Mesodermal cell (in vitro differentiated cells): Measurements from ENCODE around the gene GPRIN3.

Experiments
- H3K27ac ChIP-seq: 2 replicates; pipeline ENCODE4 v1.7.0; 2013; ENCODE audit warnings: mild to moderate bottlenecking, low read depth, low read length, moderate library complexity; ENCODE audit not compliant: severe bottlenecking
- H3K36me3 ChIP-seq: 2 replicates; pipeline ENCODE4 v1.7.1; 2013; ENCODE audit warnings: mild to moderate bottlenecking, low read length, moderate library complexity; ENCODE audit not compliant: control insufficient read depth, insufficient read depth
- H3K4me1 ChIP-seq: one replicate; pipeline ENCODE4 v1.7.1; 2013; ENCODE audit warnings: mild to moderate bottlenecking, low read length; ENCODE audit not compliant: insufficient read depth, control insufficient read depth, poor library complexity, severe bottlenecking
- H3K4me3 ChIP-seq: 2 replicates; pipeline ENCODE4 v1.7.0; 2013; ENCODE audit warnings: low read length, control low read depth, mild to moderate bottlenecking; ENCODE audit not compliant: insufficient read depth, poor library complexity, severe bottlenecking; ENCODE audit errors: extremely low read depth
- H3K9me3 ChIP-seq: 2 replicates; pipeline ENCODE4 v1.7.1; 2013; ENCODE audit warnings: mild to moderate bottlenecking, low read length, moderate library complexity; ENCODE audit not compliant: control insufficient read depth
- whole genome bisulfite sequencing, 2 experiments: methylation state at CpG; one replicate each; pipeline ENCODE4 v1.1.5; 2013; ENCODE audit warnings: missing lambda C conversion rate in 2 of 2; ENCODE audit not compliant: insufficient coverage in 2 of 2; 5-methylcytosine and 5-hydroxymethylcytosine counted together

Gene GPRIN3

DNA sequence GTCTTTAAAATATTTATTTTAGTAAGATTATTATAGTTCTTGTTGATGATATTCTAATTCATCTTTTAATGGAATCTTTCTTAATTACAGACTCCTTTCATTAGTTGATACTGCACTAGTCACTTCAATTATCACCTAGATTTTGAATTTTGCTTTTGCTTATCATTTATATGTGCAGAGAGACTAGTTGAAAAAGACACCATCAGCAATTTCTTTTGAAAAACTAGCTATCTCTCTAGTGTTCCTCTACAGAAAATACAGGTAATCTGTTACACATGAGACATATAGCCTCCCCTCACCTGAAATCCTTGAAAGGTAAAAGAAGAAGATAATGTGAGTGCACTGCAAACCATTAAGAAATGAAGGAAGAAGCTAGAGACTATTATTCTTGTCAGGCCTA, 31.3 kb downstream of the GPRIN3 start:
- Histone ChIP-seq H3K27ac (no peak overlapping the region), H3K4me3 (no peak overlapping the region), H3K9me3 (no peaks in the 10 kb centered on the region), H3K4me1 (no peaks in the 10 kb centered on the region), H3K36me3 (no peaks in the 10 kb centered on the region)

DNA sequence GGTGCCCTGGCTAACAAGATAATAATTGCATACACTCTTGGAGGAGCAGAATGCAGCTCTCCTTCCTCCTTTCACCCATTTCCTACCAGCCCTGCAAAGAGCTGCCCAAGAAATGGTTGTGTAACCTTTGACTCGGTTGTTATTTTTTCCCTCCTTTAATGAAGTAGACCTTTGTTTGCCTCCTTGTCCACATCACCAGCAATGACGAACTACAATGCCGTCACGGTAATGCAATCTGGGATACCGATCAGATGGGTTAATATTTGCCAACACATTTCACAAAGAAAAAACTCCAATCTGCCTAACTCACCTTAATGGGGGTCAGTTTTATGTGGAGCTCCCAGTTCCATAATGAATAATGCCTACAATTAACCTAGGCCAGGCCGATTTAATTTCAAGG, 32.0 kb downstream of the GPRIN3 start:
- Histone ChIP-seq H3K27ac (no peak overlapping the region), H3K36me3 (no peaks in the 10 kb centered on the region), H3K4me1 (no peaks in the 10 kb centered on the region), H3K4me3 (no peak overlapping the region), H3K9me3 (no peaks in the 10 kb centered on the region)
- 81 to 90% methylated on average over 2 to 5 of the region's 6 CpGs for WGBS, 2 experiments

DNA sequence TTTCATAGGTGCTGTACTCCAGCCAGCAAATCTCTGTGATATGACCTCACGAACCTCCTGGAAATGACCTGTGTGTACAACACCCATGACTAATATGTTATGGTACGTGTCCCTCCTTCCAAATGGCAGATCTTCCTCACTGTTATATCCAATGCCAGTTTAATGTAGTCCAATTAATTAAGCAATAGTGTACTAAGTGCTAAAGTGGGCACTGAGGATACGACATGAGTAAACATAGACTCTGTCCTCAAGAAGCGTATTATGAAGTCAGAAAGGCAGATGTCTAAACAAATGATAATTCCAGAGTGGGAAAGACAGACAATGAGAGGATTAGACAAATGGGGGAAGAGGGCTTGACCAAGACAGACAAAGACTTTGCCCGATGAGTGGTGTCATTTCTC, 33.9 kb downstream of the GPRIN3 start:
- no peak overlapping the region for H3K27ac ChIP-seq
- 87 to 94% methylated on average over 4 of the region's 5 CpGs for WGBS, 2 experiments
- H3K4me1 ChIP-seq, result no peaks in the 10 kb centered on the region
- H3K9me3 ChIP-seq, result no peaks in the 10 kb centered on the region
- no peaks in the 10 kb centered on the region for H3K36me3 ChIP-seq
- H3K4me3 ChIP-seq, result no peak overlapping the region

DNA sequence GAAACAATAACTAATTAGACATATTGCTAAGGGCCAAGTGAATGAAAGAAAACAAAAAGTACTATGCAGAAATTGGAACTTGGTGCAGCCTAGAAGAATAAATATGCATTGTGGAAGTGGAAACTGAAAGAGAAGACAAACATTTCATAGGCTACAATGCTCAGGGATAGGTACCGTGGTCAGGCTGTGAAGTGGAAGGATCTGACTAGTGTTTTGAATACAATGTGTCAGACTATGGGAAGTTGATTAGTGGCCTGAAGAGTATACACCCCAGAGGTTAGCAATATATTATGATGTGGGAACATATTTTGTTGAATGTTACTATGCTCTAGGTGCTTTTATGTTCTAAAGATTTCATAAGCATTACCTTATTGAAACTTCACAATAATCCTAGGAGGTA, 36.8 kb downstream of the GPRIN3 start:
- no peaks in the 10 kb centered on the region for H3K36me3 ChIP-seq
- no peak overlapping the region for H3K4me3 ChIP-seq
- no peak overlapping the region for H3K27ac ChIP-seq
- 83 to 100% methylated on average over 1 of the region's 1 CpG for WGBS, 2 experiments
- no peaks in the 10 kb centered on the region for H3K4me1 ChIP-seq
- no peaks in the 10 kb centered on the region for H3K9me3 ChIP-seq

DNA sequence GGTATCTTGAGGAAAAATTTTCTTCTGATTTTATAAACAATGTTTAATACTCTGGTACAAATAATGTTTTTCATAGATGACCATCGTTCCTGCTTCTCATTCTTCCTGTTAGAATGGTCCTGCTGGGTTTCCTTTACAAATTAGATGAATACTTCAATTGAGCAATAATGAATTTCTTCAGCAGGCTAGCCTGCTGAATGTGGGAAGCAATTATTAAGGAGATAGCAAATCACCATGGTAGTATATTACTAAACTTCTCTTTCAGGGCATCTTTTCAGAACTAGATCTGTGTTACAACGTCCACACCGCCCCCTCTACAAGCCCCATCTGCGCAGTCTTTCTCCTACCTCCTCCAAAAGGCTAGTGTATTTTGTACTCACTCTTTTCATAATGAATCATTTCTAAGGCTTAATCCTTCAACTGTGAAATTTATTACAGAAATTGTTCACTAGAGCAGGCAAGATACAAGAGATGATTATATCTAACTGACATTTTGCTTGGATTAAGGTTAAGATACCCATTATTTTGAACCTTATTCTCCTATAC, 38.4 kb downstream of the GPRIN3 start:
- no peaks in the 10 kb centered on the region for H3K36me3 ChIP-seq
- WGBS, 2 experiments, result 95% methylated on average over 3 of the region's 4 CpGs; no CpG with 5 or more reads in 1 of the 2 experiments
- no peak overlapping the region for H3K27ac ChIP-seq
- no peaks in the 10 kb centered on the region for H3K9me3 ChIP-seq
- H3K4me3 ChIP-seq, result no peak overlapping the region
- no peaks in the 10 kb centered on the region for H3K4me1 ChIP-seq

DNA sequence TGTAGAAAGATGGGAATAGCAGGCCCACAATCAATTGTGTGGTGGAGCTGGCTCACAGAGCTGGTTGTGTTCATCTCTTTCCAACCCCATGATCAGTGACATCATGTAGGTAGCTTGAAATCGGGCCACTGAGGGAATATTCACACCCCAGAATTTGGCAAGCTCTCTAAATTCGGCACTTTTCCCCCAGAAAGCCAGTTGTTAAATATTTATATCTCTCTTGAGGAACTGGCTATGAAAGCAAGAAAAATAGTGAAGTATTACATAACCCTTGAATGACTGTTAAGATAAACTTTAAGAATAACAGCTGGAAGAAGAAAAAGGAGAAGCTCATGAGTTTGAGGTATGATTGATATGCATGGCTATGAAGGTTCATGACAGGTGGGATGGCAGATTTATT, 38.9 kb downstream of the GPRIN3 start:
- Histone ChIP-seq H3K4me1 (no peaks in the 10 kb centered on the region), H3K36me3 (no peaks in the 10 kb centered on the region), H3K27ac (no peak overlapping the region), H3K4me3 (no peak overlapping the region), H3K9me3 (no peaks in the 10 kb centered on the region)
- WGBS, 2 experiments, result 100% methylated on average over 1 of the region's 2 CpGs; no CpG with 5 or more reads in 1 of the 2 experiments

DNA sequence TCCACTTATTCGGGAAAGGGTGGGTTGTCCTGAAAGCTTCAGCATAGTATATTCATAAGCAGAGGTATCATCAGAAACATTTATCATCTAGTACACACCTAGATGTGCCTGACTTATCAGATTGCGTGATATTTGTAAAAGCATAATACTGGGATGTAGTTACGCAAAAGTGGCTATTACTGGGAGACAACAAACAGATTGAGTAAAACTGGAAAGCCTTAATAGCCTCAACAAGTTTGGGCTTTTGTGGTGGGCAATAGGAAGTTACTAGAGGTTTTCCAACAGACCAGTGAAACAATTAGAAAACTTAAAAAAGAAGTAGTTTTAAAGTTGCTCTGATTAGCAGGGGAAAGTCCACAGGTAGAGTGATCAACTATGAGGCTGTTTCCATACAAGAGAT, 39.8 kb downstream of the GPRIN3 start:
- H3K4me3 ChIP-seq, result no peak overlapping the region
- WGBS, 2 experiments, result 100% methylated on average over 1 of the region's 3 CpGs

DNA sequence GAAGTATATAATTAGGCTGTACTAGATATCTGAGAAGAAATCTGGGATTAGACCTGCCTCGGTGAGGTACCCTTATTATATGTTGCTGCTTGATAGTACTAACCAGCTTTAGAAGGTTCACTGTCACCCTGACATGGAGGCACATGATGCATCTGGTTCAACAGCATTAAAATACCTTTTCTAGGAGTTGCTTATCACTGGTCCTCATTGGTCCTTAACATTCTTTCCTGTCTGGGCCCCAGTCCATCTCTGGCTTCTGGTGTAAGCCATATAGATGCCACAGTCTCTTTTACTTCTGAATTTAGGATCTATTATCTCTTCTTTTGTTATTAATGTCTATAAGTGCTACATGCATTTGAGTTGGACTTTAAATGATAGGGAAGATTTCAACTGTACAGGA, 40.2 kb downstream of the GPRIN3 start:
- Histone ChIP-seq H3K36me3 (no peaks in the 10 kb centered on the region), H3K27ac (no peak overlapping the region), H3K4me1 (no peaks in the 10 kb centered on the region), H3K4me3 (no peak overlapping the region), H3K9me3 (no peaks in the 10 kb centered on the region)
- WGBS, 2 experiments, result 100% methylated on average over 1 of the region's 1 CpG

More for the DNA sequence above, 39.8 kb downstream of the GPRIN3 start:
- Histone ChIP-seq H3K27ac (no peak overlapping the region), H3K36me3 (no peaks in the 10 kb centered on the region), H3K9me3 (no peaks in the 10 kb centered on the region), H3K4me1 (no peaks in the 10 kb centered on the region)

DNA sequence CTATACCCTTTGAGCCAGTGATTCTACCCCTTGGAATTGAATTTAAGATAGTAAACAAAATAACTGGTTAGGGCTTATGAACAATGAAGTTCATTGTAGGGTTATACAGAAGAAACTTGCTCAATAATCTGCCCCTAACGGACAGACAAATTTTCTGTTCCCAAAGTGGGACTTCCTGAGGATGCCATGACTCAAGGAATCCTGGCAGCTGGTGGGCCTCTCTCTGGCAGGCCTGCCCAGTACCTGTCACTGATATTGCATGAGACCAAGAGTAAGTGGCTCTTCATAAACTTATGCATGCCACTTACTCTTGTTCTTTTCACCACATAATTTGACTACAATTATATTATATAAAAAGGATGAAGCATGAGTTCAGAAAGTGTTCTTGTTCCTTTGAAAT, 41.5 kb downstream of the GPRIN3 start:
- WGBS, 2 experiments, result 89 to 100% methylated on average over 1 of the region's 1 CpG
- Histone ChIP-seq H3K4me1 (no peaks in the 10 kb centered on the region), H3K36me3 (no peaks in the 10 kb centered on the region), H3K9me3 (no peaks in the 10 kb centered on the region), H3K4me3 (no peak overlapping the region), H3K27ac (no peak overlapping the region)

DNA sequence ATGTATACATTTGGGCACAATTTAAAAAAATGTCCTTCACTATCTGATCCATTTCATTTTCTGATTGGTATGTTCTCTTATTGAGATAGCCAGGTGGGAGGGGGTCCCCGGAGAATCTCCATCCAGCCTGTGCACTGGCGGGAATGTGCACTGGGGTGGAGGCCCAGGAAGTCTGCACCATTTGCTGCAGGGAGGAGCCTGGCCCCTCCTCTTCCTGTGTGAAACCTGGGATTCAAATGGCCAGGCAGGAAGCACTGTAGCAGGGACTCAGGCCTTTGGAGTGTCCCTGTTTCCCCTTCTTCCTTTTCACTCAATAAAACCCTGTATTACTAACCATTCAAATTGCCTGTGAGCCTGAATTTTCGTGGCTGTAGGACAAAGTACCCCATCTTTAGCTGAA, 44.3 kb downstream of the GPRIN3 start:
- no peaks in the 10 kb centered on the region for H3K9me3 ChIP-seq
- WGBS, 2 experiments, result 93 to 100% methylated on average over 2 of the region's 3 CpGs
- H3K27ac ChIP-seq, result no peak overlapping the region

DNA sequence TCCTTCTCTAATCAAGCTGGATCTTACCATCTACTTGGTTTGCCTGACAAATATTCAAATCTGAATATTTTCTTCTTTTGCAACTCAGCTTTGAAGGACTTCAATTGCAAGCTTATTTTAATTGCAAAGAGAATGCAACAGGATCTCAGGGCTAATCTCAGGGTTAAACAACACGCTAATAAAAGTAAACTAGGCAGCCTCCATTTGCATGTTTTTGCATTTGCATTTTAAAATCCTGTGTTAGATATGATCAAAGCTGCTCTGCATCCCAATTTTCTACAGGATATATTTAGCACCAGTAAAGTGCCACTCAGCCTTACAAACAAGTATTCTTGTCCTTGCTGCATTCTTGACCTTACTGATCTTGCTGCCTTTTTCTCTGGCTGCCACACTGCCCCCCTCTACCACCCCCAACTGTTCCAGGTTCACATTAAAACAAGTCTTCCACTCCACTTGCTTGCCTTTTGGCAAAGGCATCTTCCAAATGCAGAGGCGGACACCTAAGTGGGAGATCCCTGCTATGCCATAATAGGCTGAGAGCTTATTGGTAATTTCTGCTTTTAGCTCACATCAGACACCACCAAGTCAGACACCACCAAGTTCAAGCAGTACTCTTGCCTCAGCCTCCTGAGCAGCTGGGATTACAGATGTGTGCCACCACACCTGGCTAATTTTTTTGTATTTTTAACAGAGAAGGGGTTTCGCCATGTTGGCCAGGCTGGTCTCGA, 48.1 kb downstream of the GPRIN3 start:
- peaks cover 6% of the 10 kb centered on the region for H3K4me1 ChIP-seq
- no peaks in the 10 kb centered on the region for H3K36me3 ChIP-seq
- no peak overlapping the region for H3K4me3 ChIP-seq
- H3K27ac ChIP-seq, result no peak overlapping the region
- H3K9me3 ChIP-seq, result no peaks in the 10 kb centered on the region
- WGBS, 2 experiments, result 82 to 86% methylated on average over 4 of the region's 4 CpGs

More for the DNA sequence above, 44.3 kb downstream of the GPRIN3 start:
- no peaks in the 10 kb centered on the region for H3K36me3 ChIP-seq
- peaks cover 4% of the 10 kb centered on the region for H3K4me1 ChIP-seq
- H3K4me3 ChIP-seq, result no peak overlapping the region
